Right atrium auricular region (tissue), 2 donors: ENCODE data around the gene MACROH2A1. TPM values are rescaled to one million over a fixed set of nuclear protein-coding genes. Genes with fewer than 3 reads are reported as not detected.

Experiments
- DNase-seq: peaks from one replicate; pipeline ENCODE4 v3.0.0-alpha.2; 2019; ENCODE audit warnings: low spot score
- H3K27ac ChIP-seq, 2 donors: fragments of 200-600 bp; sonication (generic); 1 replicate in 1 of 2; 2 replicates in 1 of 2; pipeline ENCODE4 v1.5.1; 2016 to 2019
- H3K27me3 ChIP-seq, 2 donors: fragments of 200-600 bp; sonication (generic); one replicate each; pipeline versions ENCODE4 v1.5.1 to v1.6.0; 2017 to 2019
- H3K36me3 ChIP-seq: fragments of 200-600 bp; sonication (generic); one replicate; pipeline ENCODE4 v1.5.1; 2016
- H3K4me1 ChIP-seq, 2 donors: fragments of 200-600 bp; sonication (generic); one replicate each; pipeline versions ENCODE4 v1.5.1 to v1.6.0; 2017 to 2019
- H3K4me3 ChIP-seq, 2 donors: fragments of 200-600 bp; sonication (generic); 1 replicate in 1 of 2; 2 replicates in 1 of 2; pipeline ENCODE4 v1.5.1; 2017 to 2019; ENCODE audit warnings: mild to moderate bottlenecking in 1 of 2, moderate library complexity in 1 of 2
- H3K9me3 ChIP-seq, 2 donors: fragments of 200-600 bp; sonication (generic); one replicate each; pipeline ENCODE4 v1.5.1; 2019
- CTCF ChIP-seq, 2 donors: fragments of 200-600 bp; sonication (generic); IDR thresholded peaks; one replicate each; pipeline ENCODE4 v1.5.1; 2019; ENCODE audit warnings: antibody characterized with exemption in 2 of 2
- total RNA-seq, 2 donors: library from RNA; depleted of rRNA; stranded (reverse); fragments of >200 nt; gene quantifications; one replicate each; pipeline ENCODE4 v1.1.0, GENCODE V29; 2016

The MACROH2A1 gene
- total RNA-seq, 2 donors from 2014 or later: 149 to 179 TPM

- H3K27me3 ChIP-seq: no peaks in the 10 kb centered on the region
- no peaks in the 10 kb centered on the region for H3K4me1 ChIP-seq
- no peak overlapping the region for H3K27ac ChIP-seq
- H3K4me3 ChIP-seq: no peak overlapping the region
- H3K36me3 ChIP-seq: no peaks in the 10 kb centered on the region
- H3K9me3 ChIP-seq: no peaks in the 10 kb centered on the region
- no peak for TF ChIP-seq CTCF (IDR thresholded peaks at IDR 0.05)
- DNase-seq: no peak
These were observed 76.3 kb downstream of the MACROH2A1 start for GRCh38 chr5:135322744-135323143.

- Histone ChIP-seq H3K27ac (no peak overlapping the region), H3K9me3 (no peaks in the 10 kb centered on the region), H3K36me3 (no peaks in the 10 kb centered on the region), H3K27me3 (no peaks in the 10 kb centered on the region), H3K4me1 (no peaks in the 10 kb centered on the region), H3K4me3 (no peak overlapping the region)
- no peak for DNase-seq
- no peak for TF ChIP-seq CTCF (IDR thresholded peaks at IDR 0.05)
These were observed 76.8 kb downstream of the MACROH2A1 start for GRCh38 chr5:135322271-135322670.

- Histone ChIP-seq H3K4me1 (no peaks in the 10 kb centered on the region), H3K36me3 (no peaks in the 10 kb centered on the region), H3K27ac (no peak overlapping the region), H3K4me3 (no peak overlapping the region), H3K9me3 (no peaks in the 10 kb centered on the region), H3K27me3 (no peaks in the 10 kb centered on the region)
- TF ChIP-seq CTCF (IDR thresholded peaks at IDR 0.05): no peak
- no peak for DNase-seq
These were observed 78.1 kb downstream of the MACROH2A1 start for GRCh38 chr5:135320718-135321484.

GRCh38 chr5:135319928-135320606 lies 79.0 kb downstream of the MACROH2A1 start:
- peak in 1 of 2 donors; percentile 31 for TF ChIP-seq CTCF (IDR thresholded peaks at IDR 0.05)
- Histone ChIP-seq H3K36me3 (no peaks in the 10 kb centered on the region), H3K9me3 (no peaks in the 10 kb centered on the region), H3K4me1 (no peaks in the 10 kb centered on the region), H3K4me3 (no peak overlapping the region), H3K27me3 (no peaks in the 10 kb centered on the region), H3K27ac (no peak overlapping the region)
- no peak for DNase-seq

- Histone ChIP-seq H3K4me1 (no peaks in the 10 kb centered on the region), H3K4me3 (no peak overlapping the region), H3K27me3 (no peaks in the 10 kb centered on the region), H3K36me3 (no peaks in the 10 kb centered on the region), H3K27ac (no peak overlapping the region), H3K9me3 (no peaks in the 10 kb centered on the region)
- DNase-seq: no peak
- no peak for TF ChIP-seq CTCF (IDR thresholded peaks at IDR 0.05)
These were observed 79.6 kb downstream of the MACROH2A1 start for GRCh38 chr5:135319458-135319857.
